ENCODE data around the gene OR10V1. TPM values are rescaled to one million over a fixed set of nuclear protein-coding genes. Genes with fewer than 3 reads are reported as not detected.
"Not testable (repeated sequence)": the region's sequence is repeated elsewhere in the genome, so short reads cannot be mapped to it uniquely, and the experiment has no call there.

The OR10V1 gene
- total and polyA plus RNA-seq, 2 of the 4 experiments (the other 2 are of a cell fraction) = not detected

DNA sequence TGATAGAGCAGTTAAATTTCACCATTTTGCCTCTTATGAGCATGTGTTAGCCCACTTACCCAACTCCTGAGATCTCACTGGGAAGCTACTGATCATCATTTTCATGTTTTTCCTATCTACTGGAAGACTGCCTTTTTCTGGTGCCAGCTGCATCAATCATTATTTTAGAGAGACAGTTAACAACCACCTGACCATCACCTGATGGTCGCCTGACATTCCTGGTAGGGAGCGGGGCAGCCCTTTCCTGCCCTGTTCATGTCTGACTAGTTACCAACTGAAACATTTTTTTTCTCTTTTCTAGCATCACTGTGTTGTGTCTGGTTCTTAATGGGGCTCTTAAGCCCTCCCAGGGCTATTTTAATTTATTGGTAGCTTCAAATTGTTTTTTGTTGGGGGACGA, 24.6 kb downstream of the OR10V1 start:
- no peak overlapping the region for H2BK5ac ChIP-seq (ENCODE audit: low read depth, low read length, poor library complexity, severe bottlenecking)
- ChIA-PET POLR2A (ENCODE audit: unreplicated experiment) (no interaction called here), CTCF (interaction anchor here (1.1 kb wide), 1 partner anchor 12 kb away, joined by 3 read pairs; no protein-coding TSS in a partner anchor)
- peaks cover 3% of the 10 kb centered on the region for H3K9me3 ChIP-seq (ENCODE audit: control insufficient read depth, insufficient read depth, low read length)
- no peak overlapping the region for H4K91ac ChIP-seq (ENCODE audit: insufficient read depth, low read depth, low read length)
- no peak overlapping the region for H3K4me2 ChIP-seq (ENCODE audit: low read depth, low read length)
- H3K4me3 ChIP-seq (ENCODE audit: insufficient read depth, low read depth, low read length) = no peak overlapping the region
- no peak for DNase-seq
- in situ Hi-C loops (cut with MboI; ENCODE audit: low sequenced_read_pairs) = no loop called here
- intact Hi-C loops (cut with micrococcal nuclease) = no loop called here
- no peaks in the 10 kb centered on the region for H3K36me3 ChIP-seq (ENCODE audit: control insufficient read depth, insufficient read depth, low read length)
- no peaks in the 10 kb centered on the region for H3K79me1 ChIP-seq (ENCODE audit: low read depth in 1 of 2, low read length in 2 of 2)
- BruUV-seq (replicated peaks) = no TSS peak
- no peak overlapping the region for H3K4ac ChIP-seq (ENCODE audit: low read depth, low read length)
- no peak overlapping the region for H2AK5ac ChIP-seq (ENCODE audit: low read depth, low read length)
- H3K56ac ChIP-seq (ENCODE audit: extremely low read depth, insufficient read depth, low read length) = no peak overlapping the region
- H4K5ac ChIP-seq (ENCODE audit: low read depth, low read length) = no peak overlapping the region
- dilution Hi-C loops (cut with HindIII; ENCODE audit: low sequenced_read_pairs, unreplicated experiment) = no loop called here
- no peak overlapping the region for H2BK20ac ChIP-seq (ENCODE audit: low read depth, low read length)
- H4K8ac ChIP-seq (ENCODE audit: low read depth in 2 of 2, low read length in 2 of 2) = no peak overlapping the region
- H3K23ac ChIP-seq (ENCODE audit: low read depth, low read length) = no peak overlapping the region
- no peak overlapping the region for H3K18ac ChIP-seq (ENCODE audit: low read depth, low read length)
- H3K27ac ChIP-seq (ENCODE audit: insufficient read depth, low read length) = no peak overlapping the region
- no peak overlapping the region for H2AFZ ChIP-seq (replicated peaks; ENCODE audit: low read length, poor library complexity)
- TF ChIP-seq RCOR1 (IDR thresholded peaks at IDR 0.05; ENCODE audit: insufficient replicate concordance, low read length) = no peak
- no peak for TF ChIP-seq RAD21 (IDR thresholded peaks at IDR 0.05; ENCODE audit: low read length)
- no peak for TF ChIP-seq POLR2A (IDR thresholded peaks at IDR 0.05; ENCODE audit: low read depth, low read length)
- no peak for TF ChIP-seq MXI1 (IDR thresholded peaks at IDR 0.05; ENCODE audit: borderline replicate concordance, low read depth, low read length)
- TF ChIP-seq SMC3 (IDR thresholded peaks at IDR 0.05; ENCODE audit: low read depth, low read length) = no peak
- TF ChIP-seq NFE2L2 (IDR thresholded peaks at IDR 0.05; ENCODE audit: low read depth, low read length) = no peak
- TF ChIP-seq FOS (IDR thresholded peaks at IDR 0.05; ENCODE audit: low read depth, low read length) = no peak
- no peak for TF ChIP-seq RFX5 (IDR thresholded peaks at IDR 0.05; ENCODE audit: low read depth, low read length)
- no peak overlapping the region for H2BK120ac ChIP-seq (ENCODE audit: low read depth, low read length)
- H3K27me3 ChIP-seq (ENCODE audit: control insufficient read depth, insufficient read depth, low read length) = no peaks in the 10 kb centered on the region; the same call in 1 of the 2 replicates
- no peak for ATAC-seq (ENCODE audit: low read depth)
- no peaks in the 10 kb centered on the region for H3K4me1 ChIP-seq (ENCODE audit: control insufficient read depth, insufficient read depth, low read length)
- no peaks in the 10 kb centered on the region for H4K20me1 ChIP-seq (ENCODE audit: insufficient read depth, low read length)
- no peaks in the 10 kb centered on the region for H3K9me1 ChIP-seq (ENCODE audit: insufficient read depth, low read length)
- no peak overlapping the region for H3K14ac ChIP-seq (replicated peaks; ENCODE audit: low read depth, low read length)
- H2BK15ac ChIP-seq (ENCODE audit: low read depth, low read length) = no peak overlapping the region
- no peak overlapping the region for H3K9ac ChIP-seq (ENCODE audit: low read depth, low read length)
- WGBS, 2 experiments (ENCODE audit: extremely low coverage in 2 of 2, insufficient read length in 1 of 2) = no CpG with 5 or more reads among the region's 3 CpGs
- H2AK9ac ChIP-seq (replicated peaks; ENCODE audit: low read depth, low read length, poor library complexity) = no peak overlapping the region

DNA sequence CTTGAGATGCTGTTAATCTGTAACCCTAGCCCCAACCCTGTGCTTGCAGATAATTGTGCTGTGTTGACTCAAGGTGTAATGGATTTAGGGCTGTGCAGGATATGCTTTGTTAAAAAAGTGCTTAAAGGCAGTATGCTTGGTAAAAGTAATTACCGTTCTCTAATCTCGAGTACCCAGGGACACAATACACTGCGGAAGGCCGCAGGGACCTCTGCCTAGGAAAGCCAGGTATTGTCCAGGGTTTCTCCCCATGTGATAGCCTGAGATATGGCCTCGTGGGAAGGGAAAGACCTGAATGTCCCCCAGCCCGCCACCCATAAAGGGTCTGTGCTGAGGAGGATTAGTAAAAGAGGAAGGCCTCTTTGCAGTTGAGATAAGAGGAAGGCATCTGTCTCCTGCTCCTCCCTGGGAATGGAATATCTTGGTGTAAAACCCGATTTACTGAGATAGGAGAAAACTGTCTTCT, 32.4 kb downstream of the OR10V1 start:
- H2BK15ac ChIP-seq (ENCODE audit: low read depth, low read length); H2AFZ ChIP-seq (replicated peaks; ENCODE audit: low read length, poor library complexity); H2BK20ac ChIP-seq (ENCODE audit: low read depth, low read length); H4K91ac ChIP-seq (ENCODE audit: insufficient read depth, low read depth, low read length); H4K5ac ChIP-seq (ENCODE audit: low read depth, low read length); H3K14ac ChIP-seq (replicated peaks; ENCODE audit: low read depth, low read length); H3K27me3 ChIP-seq (ENCODE audit: control insufficient read depth, insufficient read depth, low read length); H4K20me1 ChIP-seq (ENCODE audit: insufficient read depth, low read length); dilution Hi-C loops (cut with HindIII; ENCODE audit: low sequenced_read_pairs, unreplicated experiment); H3K9me1 ChIP-seq (ENCODE audit: insufficient read depth, low read length); H3K9ac ChIP-seq (ENCODE audit: low read depth, low read length); H3K18ac ChIP-seq (ENCODE audit: low read depth, low read length); H3K23ac ChIP-seq (ENCODE audit: low read depth, low read length); POLR2A ChIA-PET (ENCODE audit: unreplicated experiment); BruUV-seq (replicated peaks); H3K27ac ChIP-seq (ENCODE audit: insufficient read depth, low read length); H2BK120ac ChIP-seq (ENCODE audit: low read depth, low read length); ATAC-seq (ENCODE audit: low read depth); H3K9me3 ChIP-seq (ENCODE audit: control insufficient read depth, insufficient read depth, low read length); in situ Hi-C loops (cut with MboI; ENCODE audit: low sequenced_read_pairs); H2AK9ac ChIP-seq (replicated peaks; ENCODE audit: low read depth, low read length, poor library complexity); H3K4me3 ChIP-seq (ENCODE audit: insufficient read depth, low read depth, low read length); H4K8ac ChIP-seq (ENCODE audit: low read depth in 2 of 2, low read length in 2 of 2); H2AK5ac ChIP-seq (ENCODE audit: low read depth, low read length); H3K36me3 ChIP-seq (ENCODE audit: control insufficient read depth, insufficient read depth, low read length); H2BK5ac ChIP-seq (ENCODE audit: low read depth, low read length, poor library complexity, severe bottlenecking); H3K4me1 ChIP-seq (ENCODE audit: control insufficient read depth, insufficient read depth, low read length); DNase-seq; H3K4me2 ChIP-seq (ENCODE audit: low read depth, low read length); H3K4ac ChIP-seq (ENCODE audit: low read depth, low read length); H3K56ac ChIP-seq (ENCODE audit: extremely low read depth, insufficient read depth, low read length); H3K79me1 ChIP-seq (ENCODE audit: low read depth in 1 of 2, low read length in 2 of 2): not testable (repeated sequence)
- intact Hi-C loops (cut with micrococcal nuclease) = loop anchor here (5.0 kb wide), 3 partner anchors 71 to 509 kb away; partner anchors contain the start of gene DTX4
- no CpG with 5 or more reads among the region's 7 CpGs for WGBS, 2 experiments (ENCODE audit: extremely low coverage in 2 of 2, insufficient read length in 1 of 2)
- CTCF ChIA-PET = interaction anchor here (1.4 to 2.5 kb wide), 2 partner anchors 12 to 144 kb away, joined by 7 to 9 read pairs; partner anchors contain the start of gene PATL1
